HepG2 (cell line): ENCODE data around the gene LCAT. TPM values are rescaled to one million over a fixed set of nuclear protein-coding genes. Genes with fewer than 3 reads are reported as not detected.
A peak's percentile ranks its signal among the peaks of the same experiment; 100 is the strongest.

Source experiments
- AGO2 ChIP-seq: fragments of 200-400 bp; formaldehyde crosslinking; optimal IDR thresholded peaks from 2 replicates; pipeline ENCODE3; 2017; ENCODE audit warnings: mild to moderate bottlenecking, low read depth, low read length, moderate library complexity
- CBX2 ChIP-seq, 2 experiments: fragments of 200-600 bp in 1 of 2; sonication (generic); formaldehyde crosslinking in 1 of 2; IDR thresholded peaks; 2 replicates each; pipeline versions ENCODE4 v1.7.0 to v1.8.1; 2018 to 2022; ENCODE audit warnings: low read depth in 2 of 2, low read length in 1 of 2, mild to moderate bottlenecking in 1 of 2, missing genetic modification reagents in 1 of 2
- CREM ChIP-seq, 2 experiments: sonication (generic) in 1 of 2; formaldehyde crosslinking in 1 of 2; IDR thresholded peaks; 2 replicates each; pipeline versions ENCODE4 v1.4.0 to v1.6.1; 2016 to 2020; ENCODE audit warnings: antibody characterized with exemption in 1 of 2, mild to moderate bottlenecking in 1 of 2, missing genetic modification reagents in 1 of 2
- EEA1 ChIP-seq: sonication (generic); formaldehyde crosslinking; IDR thresholded peaks from 2 replicates; pipeline ENCODE4 v1.5.1; 2020; ENCODE audit warnings: mild to moderate bottlenecking, missing genetic modification reagents, borderline replicate concordance
- HNRNPLL ChIP-seq: fragments of 200-400 bp; formaldehyde crosslinking; IDR thresholded peaks from 2 replicates; pipeline ENCODE4 v1.6.1; 2017; ENCODE audit warnings: mild to moderate bottlenecking, low read depth, low read length; ENCODE audit not compliant: poor library complexity, severe bottlenecking
- HOXD1 ChIP-seq: sonication (generic); formaldehyde crosslinking; IDR thresholded peaks from 2 replicates; pipeline ENCODE4 v1.5.0; 2020; ENCODE audit warnings: missing genetic modification reagents
- KLF16 ChIP-seq, 2 experiments: sonication (generic) in 1 of 2; formaldehyde crosslinking in 1 of 2; IDR thresholded peaks; 2 replicates each; pipeline versions ENCODE4 v1.6.1 to v1.8.0; 2016 to 2023; ENCODE audit warnings: missing genetic modification reagents in 2 of 2, missing compliant biosample characterization in 1 of 2
- MYNN ChIP-seq: sonication (generic); formaldehyde crosslinking; IDR thresholded peaks from 2 replicates; pipeline ENCODE4 v1.4.0; 2020; ENCODE audit warnings: mild to moderate bottlenecking, low read depth, missing genetic modification reagents
- NFE2L1 ChIP-seq: sonication (generic); formaldehyde crosslinking; IDR thresholded peaks from 2 replicates; pipeline ENCODE4 v1.4.0; 2020; ENCODE audit warnings: missing genetic modification reagents, mild to moderate bottlenecking, borderline replicate concordance
- NPAS2 ChIP-seq: sonication (generic); formaldehyde crosslinking; IDR thresholded peaks from 2 replicates; pipeline ENCODE4 v1.8.0; 2022; ENCODE audit warnings: mild to moderate bottlenecking, missing genetic modification reagents, borderline replicate concordance
- NR2F6 ChIP-seq, 2 experiments: IDR thresholded peaks; 2 replicates each; pipeline ENCODE4 v1.6.1; 2016; ENCODE audit warnings: antibody characterized with exemption in 1 of 2, mild to moderate bottlenecking in 1 of 2
- NRL ChIP-seq: sonication (generic); formaldehyde crosslinking; IDR thresholded peaks from 2 replicates; pipeline ENCODE4 v1.5.0; 2020; ENCODE audit warnings: missing genetic modification reagents, mild to moderate bottlenecking, moderate library complexity, borderline replicate concordance
- ONECUT2 ChIP-seq: sonication (generic); formaldehyde crosslinking; IDR thresholded peaks from 2 replicates; pipeline ENCODE4 v1.4.0; 2020; ENCODE audit warnings: missing genetic modification reagents
- REXO4 ChIP-seq: sonication (generic); formaldehyde crosslinking; IDR thresholded peaks from 2 replicates; pipeline ENCODE4 v1.8.0; 2022; ENCODE audit warnings: missing genetic modification reagents, mild to moderate bottlenecking, borderline replicate concordance
- SNAI1 ChIP-seq: sonication (generic); formaldehyde crosslinking; IDR thresholded peaks from 2 replicates; pipeline ENCODE4 v1.5.0; 2020; ENCODE audit warnings: mild to moderate bottlenecking, missing genetic modification reagents, borderline replicate concordance
- SP2 ChIP-seq: sonication (generic); formaldehyde crosslinking; IDR thresholded peaks from 2 replicates; pipeline ENCODE4 v1.5.1; 2020; ENCODE audit warnings: mild to moderate bottlenecking, missing genetic modification reagents
- SRSF9 ChIP-seq: fragments of 200-400 bp; formaldehyde crosslinking; IDR thresholded peaks from 2 replicates; pipeline ENCODE4 v1.6.1; 2018; ENCODE audit warnings: borderline replicate concordance, mild to moderate bottlenecking, low read depth, low read length; ENCODE audit not compliant: insufficient read depth, poor library complexity, severe bottlenecking
- U2AF1 ChIP-seq: fragments of 200-400 bp; formaldehyde crosslinking; optimal IDR thresholded peaks from 2 replicates; pipeline ENCODE3; 2017; ENCODE audit warnings: mild to moderate bottlenecking, low read depth, low read length
- XRCC5 ChIP-seq: fragments of 200-400 bp; formaldehyde crosslinking; optimal IDR thresholded peaks from 2 replicates; pipeline ENCODE3; 2017; ENCODE audit warnings: mild to moderate bottlenecking, low read length
- YEATS2 ChIP-seq: sonication (generic); formaldehyde crosslinking; IDR thresholded peaks from 2 replicates; pipeline ENCODE4 v1.4.0; 2020; ENCODE audit warnings: missing genetic modification reagents, borderline replicate concordance
- ZBTB21 ChIP-seq: sonication (generic); formaldehyde crosslinking; IDR thresholded peaks from 2 replicates; pipeline ENCODE4 v1.4.0; 2020; ENCODE audit warnings: missing genetic modification reagents
- ZMYM4 ChIP-seq: sonication (generic); formaldehyde crosslinking; IDR thresholded peaks from 2 replicates; pipeline ENCODE4 v1.8.1; 2023; ENCODE audit warnings: mild to moderate bottlenecking, missing genetic modification reagents
- ZNF138 ChIP-seq: sonication (generic); formaldehyde crosslinking; IDR thresholded peaks from 2 replicates; pipeline ENCODE4 v1.5.0; 2020; ENCODE audit warnings: mild to moderate bottlenecking, low read depth, missing genetic modification reagents
- ZNF225 ChIP-seq: sonication (generic); formaldehyde crosslinking; IDR thresholded peaks from 2 replicates; pipeline ENCODE4 v1.4.0; 2020; ENCODE audit warnings: mild to moderate bottlenecking, missing genetic modification reagents
- ZNF331 ChIP-seq: sonication (generic); formaldehyde crosslinking; IDR thresholded peaks from 2 replicates; pipeline ENCODE4 v1.4.0; 2020; ENCODE audit warnings: missing genetic modification reagents
- ZNF761 ChIP-seq: sonication (generic); formaldehyde crosslinking; conservative IDR thresholded peaks from 2 replicates; pipeline ENCODE4 v1.4.0; 2020; ENCODE audit warnings: mild to moderate bottlenecking, missing genetic modification reagents
- ZNF792 ChIP-seq: IDR thresholded peaks from 2 replicates; pipeline ENCODE4 v1.6.1; 2016
- polyA plus RNA-seq, 8 experiments: library from polyadenylated mRNA; depleted of rRNA in 3 of 8; stranded (reverse) in 7 of 8; unstranded in 1 of 8; fragments of >200 nt; fragmentation: Illumina TruSeq in 4 of 8; extraction: Trizol in 4 of 8; gene quantifications; 2 replicates each; pipeline versions ENCODE4 v1.2.1 to v1.2.3, GENCODE V29; 2011 to 2016; ENCODE audit warnings: low read depth in 4 of 8, missing spikeins in 1 of 8, mixed read lengths in 1 of 8; ENCODE audit not compliant: insufficient read depth in 1 of 8
- total RNA-seq, 5 experiments: library from RNA; depleted of rRNA; stranded (reverse); fragments of >200 nt; fragmentation: Illumina TruSeq; extraction: Trizol; gene quantifications; 2 replicates each; pipeline ENCODE4 v1.2.3, GENCODE V29; 2016; ENCODE audit warnings: low read depth in 1 of 5
- TF ChIP-seq, protein P1 (sequence below): sonication (generic); formaldehyde crosslinking; IDR thresholded peaks from 2 replicates; pipeline ENCODE4 v1.4.0; 2020; ENCODE audit warnings: mild to moderate bottlenecking, missing genetic modification reagents
- TF ChIP-seq, protein P2 (sequence below): sonication (generic); formaldehyde crosslinking; IDR thresholded peaks from 2 replicates; pipeline ENCODE4 v1.8.0; 2022; ENCODE audit warnings: mild to moderate bottlenecking, missing genetic modification reagents

LCAT gene
- total and polyA plus RNA-seq, 2 of the 13 experiments (the other 11 are each of a cell fraction or from before 2014, with no cell fraction given): 36.1 to 38.9 TPM

DNA sequence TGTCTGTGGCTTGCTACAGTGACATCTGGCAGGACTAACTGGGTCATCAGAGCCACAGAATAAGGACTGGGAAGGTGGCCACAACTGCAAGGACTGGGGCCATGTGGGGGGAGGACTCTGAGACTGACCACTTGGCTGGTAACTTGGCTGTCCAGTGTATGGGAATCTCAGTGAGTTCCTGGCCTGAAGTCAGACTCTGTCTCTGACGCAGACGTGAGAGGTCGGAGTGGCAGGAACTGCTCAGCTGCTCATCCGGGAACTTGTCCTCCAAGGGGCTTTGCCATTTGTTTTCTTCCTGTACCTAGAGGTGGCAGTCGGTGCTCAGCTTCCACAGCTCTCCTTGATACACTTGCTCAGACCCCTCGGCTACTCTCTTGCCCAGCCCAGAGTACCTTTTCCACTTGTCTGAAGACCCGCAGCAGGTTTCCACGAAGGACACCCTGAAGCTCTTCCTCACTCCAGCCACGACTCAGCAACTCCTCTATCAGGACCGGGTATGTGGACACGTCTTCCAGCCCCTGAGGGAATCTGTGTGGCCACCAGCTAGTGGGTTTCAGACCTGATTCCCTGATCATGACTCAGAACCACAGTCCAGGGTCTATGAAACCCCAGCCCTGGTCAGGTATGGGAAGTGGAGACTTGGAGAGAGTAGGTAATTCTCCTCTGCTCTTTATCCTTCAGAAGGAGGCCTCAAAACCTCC lies 43.7 kb upstream of the LCAT start (continued):
- no peak for TF ChIP-seq KLF16 (CRISPR knock-in tag; IDR thresholded peaks at IDR 0.05)
- no peak for TF ChIP-seq SRSF9
- no peak for TF ChIP-seq ZNF225 (CRISPR knock-in tag)
- no peak for TF ChIP-seq CREM (IDR thresholded peaks at IDR 0.05)
- TF ChIP-seq CREM (CRISPR knock-in tag; IDR thresholded peaks at IDR 0.05): no peak
- 0 out of 2 replicates have a peak, but pooled peaks have one; percentile 41 for TF ChIP-seq NRL (CRISPR knock-in tag)
- TF ChIP-seq, protein P1, sequence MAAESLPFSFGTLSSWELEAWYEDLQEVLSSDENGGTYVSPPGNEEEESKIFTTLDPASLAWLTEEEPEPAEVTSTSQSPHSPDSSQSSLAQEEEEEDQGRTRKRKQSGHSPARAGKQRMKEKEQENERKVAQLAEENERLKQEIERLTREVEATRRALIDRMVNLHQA (CRISPR knock-in tag): no peak
- TF ChIP-seq, protein P2, sequence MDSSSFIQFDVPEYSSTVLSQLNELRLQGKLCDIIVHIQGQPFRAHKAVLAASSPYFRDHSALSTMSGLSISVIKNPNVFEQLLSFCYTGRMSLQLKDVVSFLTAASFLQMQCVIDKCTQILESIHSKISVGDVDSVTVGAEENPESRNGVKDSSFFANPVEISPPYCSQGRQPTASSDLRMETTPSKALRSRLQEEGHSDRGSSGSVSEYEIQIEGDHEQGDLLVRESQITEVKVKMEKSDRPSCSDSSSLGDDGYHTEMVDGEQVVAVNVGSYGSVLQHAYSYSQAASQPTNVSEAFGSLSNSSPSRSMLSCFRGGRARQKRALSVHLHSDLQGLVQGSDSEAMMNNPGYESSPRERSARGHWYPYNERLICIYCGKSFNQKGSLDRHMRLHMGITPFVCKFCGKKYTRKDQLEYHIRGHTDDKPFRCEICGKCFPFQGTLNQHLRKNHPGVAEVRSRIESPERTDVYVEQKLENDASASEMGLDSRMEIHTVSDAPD: no peak
- TF ChIP-seq ZNF761: no peak
- no peak for TF ChIP-seq MYNN
- TF ChIP-seq YEATS2: peak; percentile 48; the same call in 1 of the 2 replicates
- no peak for TF ChIP-seq SP2 (CRISPR knock-in tag)
- TF ChIP-seq REXO4 (CRISPR knock-in tag): no peak
- no peak for TF ChIP-seq U2AF1
- no peak for TF ChIP-seq ONECUT2 (CRISPR knock-in tag)
- TF ChIP-seq NR2F6 (IDR thresholded peaks at IDR 0.05): no peak
- 0 out of 2 replicates have a peak, but pooled peaks have one; percentile 11 for TF ChIP-seq NR2F6 (CRISPR knock-in tag; IDR thresholded peaks at IDR 0.05)
- peak; percentile 61; the same call in 1 of the 2 replicates for TF ChIP-seq EEA1 (CRISPR knock-in tag)
- no peak for TF ChIP-seq ZNF138
- TF ChIP-seq HNRNPLL: no peak
- TF ChIP-seq ZNF331 (CRISPR knock-in tag): no peak; the same call in 1 of the 2 replicates
- TF ChIP-seq ZBTB21 (CRISPR knock-in tag): no peak
- no peak for TF ChIP-seq HOXD1 (CRISPR knock-in tag)
- no peak for TF ChIP-seq ZMYM4 (CRISPR knock-in tag)
- no peak for TF ChIP-seq NFE2L1 (CRISPR knock-in tag)
- no peak for TF ChIP-seq CBX2 (IDR thresholded peaks at IDR 0.05; ENCODE audit: low read depth, low read length)
- no peak for TF ChIP-seq CBX2 (CRISPR knock-in tag; IDR thresholded peaks at IDR 0.05; ENCODE audit: low read depth)
- TF ChIP-seq ZNF792 (CRISPR knock-in tag): peak; percentile 22; the same call in 1 of the 2 replicates
- no peak for TF ChIP-seq AGO2
- no peak for TF ChIP-seq NPAS2 (CRISPR knock-in tag)
- no peak for TF ChIP-seq SNAI1 (CRISPR knock-in tag)
- TF ChIP-seq XRCC5: no peak
